G401 (cell line): ENCODE measurements around the gene PAPLN. TPM values are rescaled to one million over a fixed set of nuclear protein-coding genes. Genes with fewer than 3 reads are reported as not detected.
"Not testable (repeated sequence)": the region's sequence is repeated elsewhere in the genome, so short reads cannot be mapped to it uniquely, and the experiment has no call there.

ENCODE experiments used
- DNase-seq: peaks from one replicate; pipeline ENCODE4 v3.0.0-alpha.2; 2015; ENCODE audit warnings: low spot score
- in situ Hi-C: cut with HindIII; loops from 2 replicates; pipeline ENCODE4 v1.10.0; 2016; ENCODE audit warnings: low sequenced_read_pairs, mixed read lengths
- total RNA-seq: library from RNA; depleted of rRNA; stranded (reverse); fragments of >200 nt; shearing (Covaris generic); gene quantifications from 2 replicates; pipeline ENCODE4 v1.2.3, GENCODE V29; 2014; rRNA removed

The PAPLN gene
- not detected in 2 replicates for total RNA-seq

- no peak for DNase-seq
- in situ Hi-C loops: no loop called here
Measured at GRCh38 chr14:73237219-73237785, at the start of gene PAPLN. Gene PAPLN, plus strand, starts transcription at chr14:73237506. Its CDS starts 2,273 bp downstream, at chr14:73239779.

- DNase-seq: no peak
- in situ Hi-C loops: no loop called here
Measured at GRCh38 chr14:73188501-73188911, 48.8 kb upstream of the PAPLN start.

- in situ Hi-C loops: no loop called here
- no peak for DNase-seq
Measured at GRCh38 chr14:73189651-73190050, 47.7 kb upstream of the PAPLN start.

GRCh38 chr14:73191441-73191840 lies 45.9 kb upstream of the PAPLN start:
- DNase-seq: no peak
- in situ Hi-C loops: no loop called here

GRCh38 chr14:73194306-73194705 lies 43.0 kb upstream of the PAPLN start:
- in situ Hi-C loops, DNase-seq: not testable (repeated sequence)

GRCh38 chr14:73198253-73198652 lies 39.1 kb upstream of the PAPLN start:
- DNase-seq: no peak
- in situ Hi-C loops: no loop called here

GRCh38 chr14:73203527-73203926 lies 33.8 kb upstream of the PAPLN start:
- in situ Hi-C loops: no loop called here
- no peak for DNase-seq

GRCh38 chr14:73207615-73208014 lies 29.7 kb upstream of the PAPLN start:
- no peak for DNase-seq
- in situ Hi-C loops: no loop called here

GRCh38 chr14:73208390-73208789 lies 28.9 kb upstream of the PAPLN start:
- in situ Hi-C loops: no loop called here
- DNase-seq: no peak

- in situ Hi-C loops: no loop called here
- DNase-seq: no peak
Measured at GRCh38 chr14:73208846-73209245, 28.5 kb upstream of the PAPLN start.

GRCh38 chr14:73209953-73210352 lies 27.4 kb upstream of the PAPLN start:
- DNase-seq: no peak
- in situ Hi-C loops: no loop called here

GRCh38 chr14:73211251-73212040 lies 25.9 kb upstream of the PAPLN start:
- in situ Hi-C loops: no loop called here
- DNase-seq: no peak

GRCh38 chr14:73216030-73216429 lies 21.3 kb upstream of the PAPLN start:
- in situ Hi-C loops: no loop called here
- DNase-seq: no peak

GRCh38 chr14:73217411-73217810 lies 19.9 kb upstream of the PAPLN start:
- no peak for DNase-seq
- in situ Hi-C loops: no loop called here

- in situ Hi-C loops: no loop called here
- DNase-seq: no peak
Measured at GRCh38 chr14:73220061-73220460, 17.2 kb upstream of the PAPLN start.

- DNase-seq: no peak
- in situ Hi-C loops: no loop called here
Measured at GRCh38 chr14:73220634-73221033, 16.7 kb upstream of the PAPLN start.

GRCh38 chr14:73221945-73222344 lies 15.4 kb upstream of the PAPLN start:
- DNase-seq: no peak
- in situ Hi-C loops: no loop called here

GRCh38 chr14:73223049-73223448 lies 14.3 kb upstream of the PAPLN start:
- in situ Hi-C loops: no loop called here
- no peak for DNase-seq

GRCh38 chr14:73225496-73225895 lies 11.8 kb upstream of the PAPLN start:
- in situ Hi-C loops: no loop called here
- DNase-seq: no peak

- in situ Hi-C loops: no loop called here
- DNase-seq: peak; percentile 10
Measured at GRCh38 chr14:73227812-73228781, 9.2 kb upstream of the PAPLN start.
